HG02938 (cell line): ENCODE results near the gene BMX.

Source experiments
- ATAC-seq: cut with Tn5 transposase; IDR thresholded peaks from one replicate; pipeline ENCODE4 v1.9.1; 2021; ENCODE audit warnings: mild to moderate bottlenecking, moderate library complexity; ENCODE audit not compliant: unreplicated experiment

The BMX gene

DNA sequence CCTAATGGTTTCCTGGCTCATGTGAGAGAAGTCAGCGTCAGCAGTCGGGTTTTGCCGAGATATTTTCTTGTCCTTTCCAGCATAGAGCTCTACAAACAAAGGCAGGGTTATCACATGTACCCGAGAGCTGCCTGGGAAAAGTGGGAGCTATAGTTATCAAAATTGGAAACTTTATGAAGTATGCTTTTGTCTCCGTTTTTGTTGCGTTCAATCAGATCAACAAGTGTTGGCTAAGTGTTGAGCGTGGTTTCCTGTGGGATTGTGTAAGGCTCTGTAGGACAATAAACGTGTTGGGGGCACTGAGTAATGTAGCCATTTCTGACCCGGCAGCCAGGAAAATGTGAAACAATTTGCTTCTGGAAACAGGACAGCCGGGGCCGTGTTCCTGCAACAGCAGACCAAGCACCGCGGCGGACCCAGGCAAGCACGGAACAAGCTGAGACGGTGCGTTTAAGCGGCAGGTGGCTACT lies at the start of gene BMX:
Gene BMX, plus strand, starts transcription at position 311 of the 470 bp plus-strand sequence. CDS start 7,547 bp downstream, outside the sequence.
- ATAC-seq, result no peak

DNA sequence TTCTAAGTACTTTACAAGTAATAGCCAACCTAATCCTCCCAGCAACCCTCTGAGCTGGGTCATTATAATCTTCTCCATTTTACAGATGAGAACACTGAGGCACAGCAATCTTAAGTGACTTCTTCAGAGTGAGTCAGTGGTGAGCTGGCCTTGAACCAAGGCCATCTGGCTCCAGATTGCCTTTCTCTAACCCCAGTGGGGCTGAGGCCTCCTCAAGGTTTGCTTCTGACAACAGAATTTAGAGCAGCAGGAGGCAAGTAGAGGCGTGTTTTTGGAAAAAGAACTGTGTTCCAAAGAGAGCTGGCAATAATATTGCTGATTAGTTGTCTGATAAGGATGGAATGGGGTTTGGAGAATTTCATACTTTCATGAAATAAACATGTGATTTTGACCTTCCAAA lies 48.7 kb upstream of the BMX start:
- ATAC-seq, result no peak

DNA sequence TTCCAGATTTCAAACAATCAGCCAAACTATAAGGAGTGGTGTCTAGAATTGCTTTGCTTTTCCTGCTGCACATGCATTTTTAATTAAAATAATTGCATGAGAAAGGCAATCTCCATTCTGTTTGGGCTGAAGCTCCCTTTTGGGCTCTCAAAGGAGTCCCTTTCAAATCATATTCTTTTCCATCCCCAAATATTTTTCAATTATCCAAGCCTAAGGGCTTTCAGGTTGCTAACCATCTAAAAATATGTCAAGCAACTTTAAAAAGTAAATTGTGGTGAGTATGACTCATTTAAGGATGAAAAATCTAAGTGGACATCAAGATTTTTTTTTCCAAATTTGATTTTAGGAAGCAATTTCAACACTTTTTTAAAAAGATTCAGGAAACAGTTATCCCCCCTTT lies 35.9 kb upstream of the BMX start:
- no peak for ATAC-seq

DNA sequence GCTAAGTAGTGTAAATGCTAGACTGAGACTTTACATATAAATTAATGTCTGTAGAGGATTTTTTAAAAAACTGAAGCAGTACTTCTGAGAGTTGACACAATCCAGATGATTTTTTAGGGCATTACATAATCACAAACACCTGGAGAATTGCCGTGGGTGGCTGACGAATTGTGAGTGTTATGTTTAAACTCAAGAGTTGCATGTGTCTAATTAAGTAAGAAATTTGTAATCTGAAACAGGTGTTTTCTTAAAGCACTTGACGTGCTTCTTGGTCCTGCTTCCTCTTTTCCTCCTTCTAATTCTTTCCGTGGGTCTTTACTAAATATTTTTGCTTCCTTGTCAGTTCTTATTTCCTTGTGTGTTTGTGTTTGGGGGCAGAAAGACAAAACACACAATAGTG lies 35.3 kb upstream of the BMX start:
- ATAC-seq, result peak; percentile 75

DNA sequence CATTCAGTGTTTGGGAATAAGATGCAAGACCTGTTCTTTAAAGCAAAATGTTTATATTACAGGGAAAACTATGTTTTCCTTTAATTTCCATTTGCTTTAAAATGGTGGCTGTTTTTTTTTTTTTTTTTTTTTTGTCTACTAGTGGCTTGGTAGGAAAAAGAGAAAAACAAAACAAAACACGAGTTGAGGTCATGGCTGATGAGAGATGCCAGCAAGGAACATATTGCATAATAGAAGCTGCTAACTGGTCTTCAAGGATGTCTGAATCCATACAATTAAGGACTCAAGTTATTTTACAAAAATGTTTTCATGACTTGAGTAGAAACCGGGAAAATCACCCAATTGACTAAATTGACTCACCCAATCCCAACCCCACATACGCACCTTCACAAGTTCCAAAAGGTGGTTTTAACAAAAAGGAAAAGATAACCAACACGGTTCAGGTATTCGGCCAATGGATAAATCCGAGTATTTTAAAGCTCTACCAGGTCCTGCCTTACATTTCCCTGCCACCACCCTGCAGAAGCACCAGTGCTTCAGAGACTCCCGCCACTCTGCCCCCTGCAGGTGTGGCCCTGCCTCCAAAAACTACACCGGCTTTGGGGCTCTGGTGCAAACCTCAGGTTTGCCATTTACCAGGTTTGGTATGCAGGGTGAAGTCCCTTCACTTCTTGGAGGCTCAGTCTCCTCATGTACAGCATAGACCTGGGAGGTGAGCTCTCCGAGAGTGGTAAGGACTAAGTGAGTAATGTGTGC lies 34.5 kb upstream of the BMX start:
- ATAC-seq, result no peak

DNA sequence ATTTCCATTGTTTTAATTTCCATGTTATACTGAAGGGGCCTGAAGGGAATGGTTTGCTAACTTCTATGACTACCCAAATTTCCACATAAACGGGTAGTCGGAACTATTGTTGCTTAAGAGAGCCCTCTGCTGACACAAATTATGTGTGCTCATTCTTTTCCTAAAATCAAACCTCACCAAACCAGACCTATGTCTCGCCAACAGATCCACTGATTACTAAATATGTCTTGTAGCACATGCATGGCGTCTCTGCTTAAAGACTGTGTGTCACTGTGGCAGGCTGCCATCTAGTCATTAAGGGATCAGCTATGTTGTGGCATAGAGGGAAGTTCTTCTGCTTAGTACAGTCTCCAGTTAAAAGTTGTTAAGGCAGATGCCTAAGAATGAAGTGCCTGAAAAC lies 32.6 kb upstream of the BMX start:
- no peak for ATAC-seq

DNA sequence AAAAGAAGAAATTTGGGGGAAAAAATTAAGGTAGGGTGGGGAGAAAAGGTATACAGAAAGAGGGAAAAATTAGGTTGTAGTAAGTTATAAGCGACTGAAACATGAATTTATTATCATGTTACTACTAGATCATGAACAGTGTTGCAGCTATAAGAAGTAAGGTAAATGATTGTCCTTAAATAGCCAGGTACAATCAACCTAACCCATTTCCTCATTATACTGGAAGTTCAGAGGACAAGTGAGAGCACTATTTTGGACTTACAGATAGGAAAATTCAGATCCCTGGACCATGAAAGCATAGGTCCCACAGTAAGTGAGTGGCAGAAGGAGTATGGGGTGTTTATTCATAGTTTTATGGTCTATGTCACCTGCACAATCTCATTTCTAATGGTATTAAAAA lies 31.0 kb upstream of the BMX start:
- no peak for ATAC-seq

DNA sequence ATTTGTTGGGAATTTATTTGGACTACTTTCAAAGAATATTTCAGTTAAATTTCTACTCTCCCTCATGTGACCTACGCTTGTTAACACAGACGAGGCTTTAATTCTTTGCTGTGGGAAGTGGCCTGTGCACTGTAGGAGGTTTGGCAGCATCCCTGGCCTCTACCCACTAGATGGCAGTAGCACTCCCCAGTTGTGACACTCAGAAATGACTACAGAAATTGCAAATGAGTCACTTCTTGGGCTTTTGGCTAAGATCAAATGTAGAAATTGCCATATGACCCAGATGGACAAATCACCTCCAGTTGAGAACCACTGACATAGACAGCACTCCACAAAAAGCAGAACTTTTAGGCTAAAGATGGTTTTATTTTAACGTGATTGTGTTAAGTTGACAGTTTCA lies 29.6 kb upstream of the BMX start:
- ATAC-seq, result peak; percentile 78

DNA sequence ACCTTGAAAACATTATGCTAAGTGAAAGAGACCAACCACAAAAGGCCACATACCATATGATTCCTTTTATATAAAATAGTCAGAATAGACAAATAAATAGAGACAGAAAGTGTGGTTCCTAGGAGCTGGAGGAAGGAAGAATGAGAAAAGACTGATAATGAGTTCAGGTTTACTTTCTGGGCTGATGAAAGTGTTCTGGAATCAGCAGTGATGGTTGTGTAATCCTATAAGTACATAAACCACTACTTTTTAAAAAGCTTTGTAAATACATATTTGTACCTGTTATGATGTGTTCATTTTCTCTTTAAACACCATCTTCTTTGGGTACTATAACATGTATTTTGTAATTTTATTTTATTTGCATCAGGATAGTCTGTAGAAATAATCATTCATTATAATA lies 28.1 kb upstream of the BMX start:
- no peak for ATAC-seq

DNA sequence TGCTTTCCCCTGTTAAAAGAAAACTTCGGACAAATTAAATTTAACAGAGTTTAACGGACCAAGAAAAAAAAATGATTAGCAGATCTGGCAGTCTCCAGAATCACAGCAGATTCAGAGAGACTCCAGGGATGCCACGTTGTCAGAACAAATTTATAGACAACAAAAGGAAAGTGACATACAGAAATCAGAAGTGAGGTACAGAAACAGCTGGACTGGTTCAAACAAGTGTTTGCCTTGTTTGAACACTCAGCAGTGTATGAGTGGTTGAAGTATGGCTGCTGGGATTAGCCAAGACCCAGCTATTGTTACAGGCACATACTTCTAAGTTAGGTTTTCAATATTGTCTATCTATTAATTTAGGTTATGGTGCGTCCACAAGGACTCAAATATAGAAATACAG lies 26.6 kb upstream of the BMX start:
- ATAC-seq, result no peak

DNA sequence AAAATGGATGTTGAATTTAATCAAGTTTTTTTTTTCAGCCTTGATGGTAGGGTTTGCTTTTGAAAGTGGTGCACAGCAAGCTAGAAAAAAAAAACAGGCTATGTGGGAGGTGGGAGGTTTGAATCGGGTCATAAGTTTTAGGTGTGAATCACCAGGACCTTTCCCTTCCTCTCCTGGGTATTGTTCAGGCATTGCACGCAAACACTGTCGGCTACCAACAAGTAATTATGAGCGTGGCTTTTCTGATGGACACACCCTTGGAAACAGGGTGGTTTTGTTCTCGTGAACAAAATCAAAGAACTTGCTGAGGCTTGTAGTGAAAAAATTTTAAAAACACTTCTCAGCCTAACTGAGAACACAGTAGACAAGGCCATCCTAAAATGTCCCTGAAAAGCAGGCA lies 25.6 kb upstream of the BMX start:
- no peak for ATAC-seq

DNA sequence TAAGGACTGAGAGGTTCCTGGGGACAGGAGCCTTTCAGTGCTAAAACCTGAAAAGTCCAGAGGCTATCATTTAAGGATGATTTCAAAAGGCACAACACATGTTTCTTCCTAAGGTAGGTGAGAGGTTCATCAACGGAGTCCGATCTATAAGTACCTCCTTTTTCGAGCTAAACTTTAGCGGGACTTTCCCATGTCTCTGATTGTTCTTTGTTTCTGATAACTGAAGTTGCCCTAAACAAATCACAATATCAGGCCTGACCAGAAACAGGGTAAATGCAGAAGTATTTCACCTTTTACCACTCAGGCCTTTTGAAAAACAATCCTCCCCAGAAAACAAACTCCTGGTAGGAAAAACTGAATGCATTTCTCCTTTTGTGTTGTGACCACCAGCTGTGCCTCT lies 25.1 kb upstream of the BMX start:
- ATAC-seq, result no peak

DNA sequence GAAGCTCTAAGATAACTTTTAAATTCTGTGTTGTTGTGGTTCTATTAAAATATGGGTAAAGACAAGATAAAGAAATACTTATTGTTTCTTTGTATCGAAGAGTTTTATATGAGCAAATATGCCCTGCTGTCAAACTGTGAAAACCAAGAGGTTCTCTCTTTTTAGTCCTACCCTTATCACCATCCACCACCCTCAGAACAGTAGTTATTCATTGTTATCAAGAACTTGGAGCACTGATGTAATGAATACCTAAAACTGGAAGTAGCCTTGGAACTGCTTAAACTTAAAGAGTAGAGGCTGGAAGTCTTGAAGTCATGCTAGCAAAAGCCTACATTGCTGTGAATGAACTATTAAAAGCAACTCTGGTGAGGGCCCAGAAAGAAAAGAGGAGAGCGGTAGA lies 16.7 kb upstream of the BMX start:
- no peak for ATAC-seq

DNA sequence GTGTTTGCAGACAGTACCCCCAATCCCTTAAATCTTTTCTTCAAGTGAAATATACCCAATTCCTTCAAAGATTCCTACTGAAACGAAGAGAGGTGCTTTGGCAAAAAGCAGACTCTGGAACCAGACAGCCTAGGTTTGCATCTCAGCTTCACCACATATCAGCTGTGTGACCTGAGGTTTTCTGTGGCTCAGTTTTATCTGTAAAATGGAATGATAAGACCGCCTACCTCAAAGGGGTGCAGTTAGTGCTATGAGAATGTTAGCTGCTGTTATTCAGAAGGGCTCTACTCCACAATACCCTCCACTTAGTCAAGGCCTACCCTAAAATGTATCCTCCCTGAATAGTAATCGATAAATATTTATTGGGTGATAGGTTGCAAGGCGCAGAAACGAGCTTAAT lies 8.1 kb upstream of the BMX start:
- ATAC-seq, result no peak

DNA sequence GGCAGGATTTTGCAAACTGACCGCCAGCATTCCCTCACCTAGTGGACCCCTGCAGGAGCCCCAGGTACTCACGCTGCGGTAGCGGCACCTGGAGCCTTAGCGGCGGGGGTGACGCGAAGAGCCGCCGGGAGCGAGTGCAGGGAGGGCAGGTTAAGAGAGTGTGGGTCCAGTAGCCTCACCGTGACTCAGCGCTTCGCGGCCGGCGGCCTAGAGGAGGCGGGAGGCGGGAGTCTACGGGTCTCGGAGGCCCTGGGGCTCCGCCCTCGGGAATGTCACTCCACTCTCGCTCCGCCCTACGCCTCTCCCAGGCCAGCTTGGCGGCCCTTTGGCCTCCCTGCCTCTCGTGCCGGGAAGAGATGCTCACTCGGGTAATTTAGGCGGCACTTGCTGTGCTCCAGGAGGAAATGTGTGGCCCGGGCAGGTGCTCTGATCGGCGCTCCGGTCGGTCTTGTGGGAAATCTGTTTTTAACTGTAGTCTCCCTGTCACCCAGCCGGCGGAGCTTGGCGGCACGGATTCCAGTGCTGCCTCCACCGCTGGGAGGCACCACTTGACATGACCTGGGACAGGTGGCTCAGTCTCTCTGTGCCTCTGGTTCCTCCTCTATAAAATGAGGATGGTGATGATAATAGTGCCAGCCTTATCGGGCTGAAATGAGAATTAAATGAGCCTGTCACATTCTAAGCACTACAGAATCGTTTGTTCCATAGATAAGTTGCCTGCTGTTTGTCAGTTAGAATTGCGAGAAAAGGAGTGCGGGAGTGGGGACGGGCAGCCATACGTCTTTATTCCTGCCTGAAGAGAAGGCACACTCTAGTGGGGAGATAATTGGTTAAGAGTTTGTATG lies 7.3 kb upstream of the BMX start, which contains the start of gene PIR:
Gene PIR, minus strand, starts transcription at position 216 of the 845 bp plus-strand sequence. CDS start 2,076 bp downstream, outside the sequence.
- peak; percentile 94 for ATAC-seq

DNA sequence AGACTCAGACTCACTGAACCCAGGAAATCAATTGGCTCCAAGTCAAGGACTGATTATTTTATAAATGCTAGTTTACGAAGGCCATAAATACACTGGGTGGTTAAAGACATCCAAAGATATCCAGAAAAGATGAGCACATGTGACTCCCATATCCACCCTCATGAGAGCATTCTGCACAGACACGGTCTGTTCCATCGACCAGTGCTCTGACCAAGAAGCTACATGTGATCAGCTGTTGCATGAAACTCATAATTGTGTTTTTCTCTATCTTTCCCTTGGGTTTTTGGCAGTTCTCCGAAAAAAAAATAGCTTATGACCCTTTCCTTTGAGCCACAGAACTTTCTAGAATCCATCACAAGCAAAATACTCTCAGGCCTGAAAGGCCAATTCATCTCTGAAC lies 4.8 kb upstream of the BMX start:
- no peak for ATAC-seq

DNA sequence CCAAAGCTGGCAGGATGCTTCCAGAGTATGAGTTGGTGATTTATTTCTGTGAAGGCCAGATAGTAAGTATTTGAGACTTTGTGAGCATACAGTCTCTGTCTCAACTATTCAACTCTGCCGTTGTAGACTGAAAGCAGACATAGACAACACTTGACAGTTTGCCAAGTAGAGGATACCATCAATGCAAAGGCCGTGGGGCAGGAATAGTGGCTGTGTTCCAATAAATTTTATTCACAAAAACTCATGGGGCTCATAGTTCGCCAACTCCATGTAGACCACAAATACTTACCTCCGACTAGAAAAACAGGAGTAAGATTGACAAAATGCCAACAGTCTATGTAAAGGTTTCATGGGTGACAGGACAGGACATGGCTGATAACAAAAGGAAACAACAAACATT lies 3.8 kb upstream of the BMX start:
- no peak for ATAC-seq

DNA sequence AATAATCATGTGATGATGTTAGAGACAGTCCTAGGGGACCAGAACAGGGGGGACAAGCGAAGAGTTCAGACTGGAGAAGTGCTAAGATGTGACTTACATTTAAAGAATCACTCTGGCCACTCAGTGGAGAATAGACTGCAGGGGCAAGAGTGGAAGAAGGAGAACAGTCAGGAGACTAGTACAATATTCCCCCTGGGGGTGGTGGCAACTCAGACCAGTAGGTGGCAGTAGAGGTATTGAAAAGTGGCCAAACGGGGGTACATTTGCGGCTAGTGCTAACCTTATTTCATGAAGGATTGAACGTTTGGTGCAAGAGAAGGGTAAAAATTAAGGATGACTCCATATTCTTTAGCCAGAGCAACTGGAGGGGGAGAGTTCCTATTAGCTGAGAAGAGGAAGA lies 2.7 kb upstream of the BMX start:
- no peak for ATAC-seq

DNA sequence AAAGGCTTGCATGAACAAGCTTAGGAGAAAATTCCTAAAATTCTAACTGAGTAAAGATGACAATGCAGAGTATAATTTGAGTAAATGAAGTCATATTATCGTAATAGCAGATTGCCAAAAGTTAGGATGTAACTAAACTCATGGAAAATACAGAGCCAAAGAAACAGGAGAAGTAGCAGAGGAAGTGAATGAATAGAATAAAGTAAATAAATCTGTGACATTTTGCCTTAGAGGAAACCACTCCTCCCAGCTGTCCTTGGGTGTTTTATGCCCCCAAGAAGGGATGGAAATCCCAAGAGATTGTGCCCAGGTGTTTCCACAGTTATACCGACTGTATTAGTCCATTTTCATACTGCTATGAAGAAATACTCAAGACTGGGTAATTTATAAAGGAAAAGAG lies 1.9 kb upstream of the BMX start:
- no peak for ATAC-seq

DNA sequence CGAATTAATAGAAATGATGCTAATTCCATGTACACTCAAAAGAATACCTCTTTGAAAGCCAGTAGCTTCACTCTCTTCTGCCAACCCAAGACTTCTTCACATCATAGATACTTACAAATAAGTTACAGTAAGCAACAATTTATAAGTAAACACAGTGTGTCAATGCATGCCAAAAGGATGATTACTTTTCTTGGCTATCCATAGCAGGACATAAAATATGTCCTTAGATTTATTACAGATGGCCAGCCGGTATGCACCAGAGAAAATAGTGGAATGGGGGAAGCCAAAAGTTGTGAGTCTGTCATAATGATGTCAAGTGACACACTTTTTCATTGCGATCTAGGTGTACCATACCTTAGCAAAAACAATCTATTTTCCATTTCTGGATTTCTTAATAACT lies 631 bp upstream of the BMX start:
- no peak for ATAC-seq

DNA sequence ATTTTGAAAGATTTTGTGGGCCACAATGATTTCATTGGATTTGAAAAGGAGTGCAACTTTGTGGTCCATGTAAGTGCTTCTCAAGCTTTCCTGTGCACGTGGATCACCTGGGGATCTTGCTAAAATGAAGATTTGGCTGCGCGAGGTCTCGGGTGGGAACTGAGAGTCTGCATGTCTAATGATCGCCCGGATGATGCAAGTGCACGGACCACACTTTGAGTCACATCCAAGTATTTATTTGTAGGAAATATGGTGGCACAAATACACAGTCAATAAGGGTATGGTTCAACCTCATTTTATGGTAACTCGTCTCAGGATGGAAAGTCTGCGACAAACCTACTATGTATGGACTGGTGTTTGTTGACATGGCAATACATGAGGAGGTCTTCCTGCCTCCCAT lies 899 bp downstream of the BMX start:
- ATAC-seq, result no peak

DNA sequence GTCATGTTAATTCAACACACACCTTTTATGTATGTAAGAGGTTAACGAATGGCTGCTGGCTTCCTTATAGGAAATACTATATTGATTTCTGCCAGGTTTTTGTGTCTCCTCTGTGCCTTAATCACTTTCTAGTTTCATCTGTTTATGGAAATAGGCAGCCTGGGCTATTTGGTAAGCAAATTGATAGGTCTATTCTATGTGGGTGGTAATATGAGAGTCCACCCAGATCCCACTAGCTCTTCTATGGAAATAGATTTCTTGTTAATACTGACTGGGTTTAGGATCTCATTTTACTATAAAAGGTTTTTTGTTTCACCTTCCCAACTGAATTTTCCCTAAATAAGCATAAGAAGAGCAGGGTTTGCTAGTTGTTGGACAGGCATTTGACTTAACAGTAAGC lies 4.1 kb downstream of the BMX start:
- no peak for ATAC-seq
